ENCODE measurements around the gene EPHB6. TPM values are rescaled to one million over a fixed set of nuclear protein-coding genes. Genes with fewer than 3 reads are reported as not detected.

The EPHB6 gene
- total RNA-seq, 1 experiment from 2014 or later, result 12.6 TPM

- Histone ChIP-seq H3K27me3 (ENCODE audit: insufficient read depth, low read length) (no peaks in the 10 kb centered on the region), H3K27ac (ENCODE audit: low read depth, low read length) (no peak overlapping the region), H3K79me2 (ENCODE audit: insufficient read depth, low read length) (no peaks in the 10 kb centered on the region), H4K20me1 (ENCODE audit: insufficient read depth) (no peaks in the 10 kb centered on the region), H3K9me2 (ENCODE audit: insufficient read depth) (no peaks in the 10 kb centered on the region), H3K9ac (ENCODE audit: low read length) (no peak overlapping the region), H3K9me3 (ENCODE audit: control insufficient read depth in 1 of 2, insufficient read depth in 1 of 2, low read depth in 1 of 2, low read length in 2 of 2) (no peaks in the 10 kb centered on the region), H3K36me3 (ENCODE audit: control insufficient read depth in 1 of 2, insufficient read depth in 2 of 2, low read length in 2 of 2) (no peaks in the 10 kb centered on the region), H3K4me3 (replicated peaks in 1 of 2; ENCODE audit: low read depth in 1 of 2, low read length in 2 of 2) (no peak overlapping the region), H3K4me1 (ENCODE audit: control insufficient read depth in 1 of 2, insufficient read depth in 2 of 2, low read length in 2 of 2) (no peaks in the 10 kb centered on the region), H3K4me2 (ENCODE audit: low read length) (no peak overlapping the region), H2AFZ (ENCODE audit: low read depth, low read length, poor library complexity, severe bottlenecking) (no peak overlapping the region)
- ChIA-PET CTCF (interaction anchor here (1.4 kb wide), 1 partner anchor 373 kb away, joined by 4 read pairs; no protein-coding TSS in a partner anchor), POLR2A (no interaction called here), RAD21 (ENCODE audit: low non-redundant PET in 1 of 2, low total read pairs in 2 of 2, uncharacterized antibody in 2 of 2, unreplicated experiment in 2 of 2) (no interaction called here)
- no TSS peak for BruUV-seq (replicated peaks)
- DNase-seq (ENCODE audit: low read depth, low spot score) (no peak), ATAC-seq (no peak)
- TF ChIP-seq SP1 (IDR thresholded peaks at IDR 0.05; ENCODE audit: low read depth) (no peak), POLR2A (IDR thresholded peaks at IDR 0.05; ENCODE audit: borderline replicate concordance, extremely low read depth, insufficient read depth, insufficient read length) (no peak)
- intact Hi-C loops (cut with micrococcal nuclease), result no loop called here
These were observed 12.6 kb upstream of the EPHB6 start for GRCh38 chr7:142842251-142842766.

- Histone ChIP-seq H3K9me2 (ENCODE audit: insufficient read depth) (no peaks in the 10 kb centered on the region), H3K79me2 (ENCODE audit: insufficient read depth, low read length) (no peaks in the 10 kb centered on the region), H3K4me3 (replicated peaks in 1 of 2; ENCODE audit: low read depth in 1 of 2, low read length in 2 of 2) (no peak overlapping the region), H3K27ac (ENCODE audit: low read depth, low read length) (no peak overlapping the region), H3K36me3 (ENCODE audit: control insufficient read depth in 1 of 2, insufficient read depth in 2 of 2, low read length in 2 of 2) (no peaks in the 10 kb centered on the region), H3K4me2 (ENCODE audit: low read length) (no peak overlapping the region), H4K20me1 (ENCODE audit: insufficient read depth) (no peaks in the 10 kb centered on the region), H3K27me3 (ENCODE audit: insufficient read depth, low read length) (no peaks in the 10 kb centered on the region), H3K9ac (ENCODE audit: low read length) (no peak overlapping the region), H2AFZ (ENCODE audit: low read depth, low read length, poor library complexity, severe bottlenecking) (no peak overlapping the region), H3K4me1 (ENCODE audit: control insufficient read depth in 1 of 2, insufficient read depth in 2 of 2, low read length in 2 of 2) (no peaks in the 10 kb centered on the region), H3K9me3 (ENCODE audit: control insufficient read depth in 1 of 2, insufficient read depth in 1 of 2, low read depth in 1 of 2, low read length in 2 of 2) (no peaks in the 10 kb centered on the region)
- RAD21 ChIA-PET (ENCODE audit: low non-redundant PET in 1 of 2, low total read pairs in 2 of 2, uncharacterized antibody in 2 of 2, unreplicated experiment in 2 of 2), result no interaction called here
- POLR2A ChIA-PET, result no interaction called here
- CTCF ChIA-PET, result no interaction called here
- intact Hi-C loops (cut with micrococcal nuclease), result no loop called here
- ATAC-seq (no peak), DNase-seq (ENCODE audit: low read depth, low spot score) (no peak)
- TF ChIP-seq TCF7L2 (IDR thresholded peaks at IDR 0.05; ENCODE audit: borderline replicate concordance, extremely low read depth, insufficient read depth, insufficient read length), result no peak
- no peak for TF ChIP-seq REST (IDR thresholded peaks at IDR 0.05; ENCODE audit: low read depth)
- TF ChIP-seq RAD21 (IDR thresholded peaks at IDR 0.05; ENCODE audit: low read depth), result no peak
- TF ChIP-seq YY1 (IDR thresholded peaks at IDR 0.05; ENCODE audit: extremely low read depth, insufficient replicate concordance, low read depth, low read length), result no peak
- no peak for TF ChIP-seq POLR2AphosphoS5 (IDR thresholded peaks at IDR 0.05; ENCODE audit: low read depth, low read length)
- TF ChIP-seq CTCF (IDR thresholded peaks at IDR 0.05 in 2 of 3, conservative IDR thresholded peaks at IDR 0.05 in 1 of 3; ENCODE audit: borderline replicate concordance in 1 of 3, insufficient read depth in 1 of 3, low read depth in 2 of 3, low read length in 2 of 3), result no peak
- TF ChIP-seq CBX3 (IDR thresholded peaks at IDR 0.05; ENCODE audit: low read depth), result no peak
- no peak for TF ChIP-seq ZNF274 (IDR thresholded peaks at IDR 0.05; ENCODE audit: low read depth, low read length)
- TF ChIP-seq EZH2phosphoT487 (IDR thresholded peaks at IDR 0.05; ENCODE audit: borderline replicate concordance), result no peak
- TF ChIP-seq CEBPB (IDR thresholded peaks at IDR 0.05; ENCODE audit: low read depth), result no peak
- no peak for TF ChIP-seq FOSL1 (IDR thresholded peaks at IDR 0.05; ENCODE audit: low read depth)
- TF ChIP-seq JUND (IDR thresholded peaks at IDR 0.05), result no peak
- BruUV-seq (replicated peaks), result no TSS peak
These were observed 7.5 kb upstream of the EPHB6 start for GRCh38 chr7:142847353-142847752.
